GM23338 (cell line): ENCODE data around the gene GRIN2A. TPM values are rescaled to one million over a fixed set of nuclear protein-coding genes. Genes with fewer than 3 reads are reported as not detected.

ENCODE experiments used
- ATAC-seq: fragments of 200-7000 bp; cut with Tn5 transposase; 3 replicates; pipeline ENCODE4 v1.9.1; 2020
- DNase-seq: peaks from one replicate; pipeline ENCODE4 v3.0.0-alpha.2; 2015; ENCODE audit warnings: low spot score
- H2AFZ ChIP-seq: fragments of 200-600 bp; sonication (generic); 2 replicates; pipeline ENCODE4 v1.8.0; 2016; ENCODE audit warnings: antibody characterized with exemption, mild to moderate bottlenecking, moderate library complexity
- H3F3A ChIP-seq: fragments of 200-600 bp; sonication (generic); replicated peaks from 2 replicates; pipeline ENCODE4 v1.8.0; 2017; ENCODE audit warnings: antibody characterized with exemption, mixed run types, low read depth
- H3K27ac ChIP-seq: fragments of 200-600 bp; sonication (generic); 2 replicates; pipeline ENCODE4 v1.6.1; 2016; ENCODE audit warnings: low read depth
- H3K27me3 ChIP-seq: fragments of 200-600 bp; sonication (generic); 2 replicates; pipeline ENCODE4 v1.8.0; 2016; ENCODE audit warnings: mild to moderate bottlenecking, mixed run types, moderate library complexity; ENCODE audit not compliant: insufficient read depth
- H3K36me3 ChIP-seq: fragments of 200-600 bp; sonication (generic); 2 replicates; pipeline ENCODE4 v1.8.0; 2016; ENCODE audit warnings: mild to moderate bottlenecking; ENCODE audit not compliant: insufficient read depth
- H3K4me1 ChIP-seq: fragments of 200-600 bp; sonication (generic); 2 replicates; pipeline ENCODE4 v1.8.0; 2016; ENCODE audit warnings: mild to moderate bottlenecking, moderate library complexity; ENCODE audit not compliant: insufficient read depth
- H3K4me2 ChIP-seq: fragments of 200-600 bp; sonication (generic); 2 replicates; pipeline ENCODE4 v1.7.1; 2017; ENCODE audit warnings: mixed run types
- H3K4me3 ChIP-seq: fragments of 200-600 bp; sonication (generic); 2 replicates; pipeline ENCODE4 v1.6.1; 2016; ENCODE audit warnings: mixed run types
- H3K79me2 ChIP-seq: fragments of 200-600 bp; sonication (generic); replicated peaks from 2 replicates; pipeline ENCODE4 v1.8.0; 2017; ENCODE audit warnings: mild to moderate bottlenecking; ENCODE audit not compliant: insufficient read depth
- H3K9me2 ChIP-seq: fragments of 200-600 bp; sonication (generic); 2 replicates; pipeline ENCODE4 v1.8.0; 2017; ENCODE audit not compliant: insufficient read depth
- H4K20me1 ChIP-seq: fragments of 200-600 bp; sonication (generic); replicated peaks from 2 replicates; pipeline ENCODE4 v1.8.0; 2017; ENCODE audit warnings: mild to moderate bottlenecking; ENCODE audit not compliant: insufficient read depth
- H3K27ac Mint-ChIP-seq: 2 replicates; pipeline ENCODE4 v1.8.0; 2020; ENCODE audit warnings: inconsistent platforms, mild to moderate bottlenecking, moderate library complexity, mixed read lengths
- H3K27me3 Mint-ChIP-seq: 3 replicates; pipeline ENCODE4 v1.8.0; 2022; ENCODE audit warnings: low read depth, mild to moderate bottlenecking, moderate library complexity, mixed read lengths, inconsistent platforms; ENCODE audit not compliant: insufficient read depth, poor library complexity
- H3K36me3 Mint-ChIP-seq: 3 replicates; pipeline ENCODE4 v1.8.0; 2021; ENCODE audit warnings: low read depth, mild to moderate bottlenecking, inconsistent platforms, moderate library complexity, mixed read lengths
- H3K4me1 Mint-ChIP-seq: 3 replicates; pipeline ENCODE4 v1.8.0; 2020; ENCODE audit warnings: mild to moderate bottlenecking, inconsistent platforms, mixed read lengths
- H3K4me3 Mint-ChIP-seq: 3 replicates; pipeline ENCODE4 v1.8.0; 2021; ENCODE audit warnings: moderate library complexity, mild to moderate bottlenecking, inconsistent platforms, mixed read lengths
- H3K9me3 Mint-ChIP-seq: 3 replicates; pipeline ENCODE4 v1.8.0; 2020; ENCODE audit warnings: moderate library complexity, mild to moderate bottlenecking, inconsistent platforms, mixed read lengths
- CREB1 ChIP-seq: fragments of 250-450 bp; sonication (Bioruptor Pico); IDR thresholded peaks from 2 replicates; pipeline ENCODE4 v1.5.0; 2020; ENCODE audit warnings: low read depth, mild to moderate bottlenecking, moderate library complexity
- CTCF ChIP-seq, 2 experiments: fragments of 200-600 bp in 1 of 2; sonication (generic) in 1 of 2; conservative IDR thresholded peaks; 2 replicates each; pipeline versions ENCODE4 v1.5.1 to v1.6.1; 2016 to 2017; ENCODE audit warnings: antibody characterized with exemption in 2 of 2, low read depth in 2 of 2, mild to moderate bottlenecking in 2 of 2, moderate library complexity in 1 of 2
- EZH2 ChIP-seq: fragments of 200-600 bp; sonication (generic); IDR thresholded peaks from one replicate; pipeline ENCODE4 v1.8.0; 2017; ENCODE audit warnings: antibody characterized with exemption, mild to moderate bottlenecking, low read depth; ENCODE audit not compliant: unreplicated experiment
- EZH2phosphoT487 ChIP-seq: fragments of 200-600 bp; sonication (generic); IDR thresholded peaks from one replicate; pipeline ENCODE4 v1.8.1; 2018; ENCODE audit warnings: antibody characterized with exemption; ENCODE audit not compliant: unreplicated experiment
- JUNB ChIP-seq: IDR thresholded peaks from one replicate; pipeline ENCODE4 v1.6.1; 2016; ENCODE audit warnings: antibody characterized with exemption; ENCODE audit not compliant: unreplicated experiment
- NANOG ChIP-seq: IDR thresholded peaks from 2 replicates; pipeline ENCODE4 v1.6.1; 2016; ENCODE audit warnings: antibody characterized with exemption, borderline replicate concordance
- POLR2AphosphoS5 ChIP-seq: IDR thresholded peaks from 2 replicates; pipeline ENCODE4 v1.6.1; 2016; ENCODE audit warnings: antibody characterized with exemption, low read depth
- REST ChIP-seq: IDR thresholded peaks from one replicate; pipeline ENCODE4 v1.6.1; 2018; ENCODE audit warnings: antibody characterized with exemption; ENCODE audit not compliant: unreplicated experiment
- STAT1 ChIP-seq: IDR thresholded peaks from one replicate; pipeline ENCODE4 v1.6.1; 2016; ENCODE audit warnings: antibody characterized with exemption; ENCODE audit not compliant: unreplicated experiment
- ZNF114 ChIP-seq: fragments of 250-450 bp; sonication (Bioruptor Pico); IDR thresholded peaks from 2 replicates; pipeline ENCODE4 v1.5.0; 2020; ENCODE audit warnings: mild to moderate bottlenecking, moderate library complexity
- ZNF331 ChIP-seq: fragments of 250-450 bp; sonication (Bioruptor Pico); IDR thresholded peaks from 2 replicates; pipeline ENCODE4 v1.5.0; 2020; ENCODE audit warnings: low read depth, mild to moderate bottlenecking, moderate library complexity
- polyA plus RNA-seq: library from polyadenylated mRNA; unstranded; fragments of >200 nt; fragmentation: Nextera tagmentation; extraction: Ambion mirVana; gene quantifications from 2 replicates; pipeline ENCODE4 v1.2.1, GENCODE V29; 2016
- total RNA-seq: library from RNA; depleted of rRNA; stranded (reverse); fragments of >200 nt; shearing (Covaris generic); gene quantifications from 2 replicates; pipeline ENCODE4 v1.2.3, GENCODE V29; 2014
- TF ChIP-seq, protein P1 (sequence below): IDR thresholded peaks from 2 replicates; pipeline ENCODE4 v1.6.1; 2016; ENCODE audit warnings: antibody characterized with exemption
- TF ChIP-seq, protein P2 (sequence below): fragments of 250-450 bp; sonication (Bioruptor Pico); IDR thresholded peaks from 2 replicates; pipeline ENCODE4 v1.5.0; 2020; ENCODE audit warnings: mild to moderate bottlenecking, moderate library complexity

Gene GRIN2A
- total and polyA plus RNA-seq, 2 experiments from 2014 or later = 0.89 to 5.1 TPM

DNA sequence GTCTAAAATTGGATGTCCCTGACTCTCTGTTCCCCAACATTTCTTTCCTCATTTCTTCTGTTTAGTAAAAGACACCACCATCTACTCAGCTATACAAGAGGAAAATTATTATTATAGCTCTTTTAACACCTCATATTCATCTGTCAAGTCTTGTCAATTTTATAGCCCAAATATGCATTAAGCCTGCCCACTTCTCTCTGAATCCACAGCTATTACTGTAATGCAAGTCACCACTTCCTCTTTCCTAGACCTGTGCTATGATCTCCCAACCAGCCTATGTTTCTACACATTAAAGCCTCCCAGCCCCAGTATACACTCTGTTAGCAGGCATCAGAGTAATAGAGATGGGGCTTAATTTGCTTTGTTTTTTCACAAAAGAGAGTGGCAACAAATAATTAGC is 252.9 kb downstream of the GRIN2A start:
- Histone ChIP-seq H3K9me2 (peaks cover 11% of the 10 kb centered on the region; the same call in 1 of the 2 replicates), H3K27me3 (no peaks in the 10 kb centered on the region), H3K27ac (no peak overlapping the region), H3K79me2 (no peaks in the 10 kb centered on the region), H3K4me2 (no peak overlapping the region), H3K4me1 (no peaks in the 10 kb centered on the region), H3K4me3 (no peak overlapping the region), H4K20me1 (no peaks in the 10 kb centered on the region), H3K36me3 (no peaks in the 10 kb centered on the region), H3F3A (no peaks in the 10 kb centered on the region), H2AFZ (no peak overlapping the region)
- H3K27me3 Mint-ChIP-seq = peaks cover 4% of the 10 kb centered on the region
- no peaks in the 10 kb centered on the region for H3K36me3 Mint-ChIP-seq
- no peak for ATAC-seq
- H3K9me3 Mint-ChIP-seq = no peaks in the 10 kb centered on the region
- H3K4me1 Mint-ChIP-seq = peaks cover 7% of the 10 kb centered on the region
- DNase-seq = no peak
- no peak overlapping the region for H3K27ac Mint-ChIP-seq
- no peak overlapping the region for H3K4me3 Mint-ChIP-seq
- TF ChIP-seq JUNB = no peak
- TF ChIP-seq EZH2phosphoT487 = no peak
- no peak for TF ChIP-seq CTCF (conservative IDR thresholded peaks at IDR 0.05; ENCODE audit: low read depth in 2 of 2)
- TF ChIP-seq ZNF114 = no peak
- TF ChIP-seq, protein P1, sequence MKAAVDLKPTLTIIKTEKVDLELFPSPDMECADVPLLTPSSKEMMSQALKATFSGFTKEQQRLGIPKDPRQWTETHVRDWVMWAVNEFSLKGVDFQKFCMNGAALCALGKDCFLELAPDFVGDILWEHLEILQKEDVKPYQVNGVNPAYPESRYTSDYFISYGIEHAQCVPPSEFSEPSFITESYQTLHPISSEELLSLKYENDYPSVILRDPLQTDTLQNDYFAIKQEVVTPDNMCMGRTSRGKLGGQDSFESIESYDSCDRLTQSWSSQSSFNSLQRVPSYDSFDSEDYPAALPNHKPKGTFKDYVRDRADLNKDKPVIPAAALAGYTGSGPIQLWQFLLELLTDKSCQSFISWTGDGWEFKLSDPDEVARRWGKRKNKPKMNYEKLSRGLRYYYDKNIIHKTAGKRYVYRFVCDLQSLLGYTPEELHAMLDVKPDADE = no peak
- TF ChIP-seq, protein P2, sequence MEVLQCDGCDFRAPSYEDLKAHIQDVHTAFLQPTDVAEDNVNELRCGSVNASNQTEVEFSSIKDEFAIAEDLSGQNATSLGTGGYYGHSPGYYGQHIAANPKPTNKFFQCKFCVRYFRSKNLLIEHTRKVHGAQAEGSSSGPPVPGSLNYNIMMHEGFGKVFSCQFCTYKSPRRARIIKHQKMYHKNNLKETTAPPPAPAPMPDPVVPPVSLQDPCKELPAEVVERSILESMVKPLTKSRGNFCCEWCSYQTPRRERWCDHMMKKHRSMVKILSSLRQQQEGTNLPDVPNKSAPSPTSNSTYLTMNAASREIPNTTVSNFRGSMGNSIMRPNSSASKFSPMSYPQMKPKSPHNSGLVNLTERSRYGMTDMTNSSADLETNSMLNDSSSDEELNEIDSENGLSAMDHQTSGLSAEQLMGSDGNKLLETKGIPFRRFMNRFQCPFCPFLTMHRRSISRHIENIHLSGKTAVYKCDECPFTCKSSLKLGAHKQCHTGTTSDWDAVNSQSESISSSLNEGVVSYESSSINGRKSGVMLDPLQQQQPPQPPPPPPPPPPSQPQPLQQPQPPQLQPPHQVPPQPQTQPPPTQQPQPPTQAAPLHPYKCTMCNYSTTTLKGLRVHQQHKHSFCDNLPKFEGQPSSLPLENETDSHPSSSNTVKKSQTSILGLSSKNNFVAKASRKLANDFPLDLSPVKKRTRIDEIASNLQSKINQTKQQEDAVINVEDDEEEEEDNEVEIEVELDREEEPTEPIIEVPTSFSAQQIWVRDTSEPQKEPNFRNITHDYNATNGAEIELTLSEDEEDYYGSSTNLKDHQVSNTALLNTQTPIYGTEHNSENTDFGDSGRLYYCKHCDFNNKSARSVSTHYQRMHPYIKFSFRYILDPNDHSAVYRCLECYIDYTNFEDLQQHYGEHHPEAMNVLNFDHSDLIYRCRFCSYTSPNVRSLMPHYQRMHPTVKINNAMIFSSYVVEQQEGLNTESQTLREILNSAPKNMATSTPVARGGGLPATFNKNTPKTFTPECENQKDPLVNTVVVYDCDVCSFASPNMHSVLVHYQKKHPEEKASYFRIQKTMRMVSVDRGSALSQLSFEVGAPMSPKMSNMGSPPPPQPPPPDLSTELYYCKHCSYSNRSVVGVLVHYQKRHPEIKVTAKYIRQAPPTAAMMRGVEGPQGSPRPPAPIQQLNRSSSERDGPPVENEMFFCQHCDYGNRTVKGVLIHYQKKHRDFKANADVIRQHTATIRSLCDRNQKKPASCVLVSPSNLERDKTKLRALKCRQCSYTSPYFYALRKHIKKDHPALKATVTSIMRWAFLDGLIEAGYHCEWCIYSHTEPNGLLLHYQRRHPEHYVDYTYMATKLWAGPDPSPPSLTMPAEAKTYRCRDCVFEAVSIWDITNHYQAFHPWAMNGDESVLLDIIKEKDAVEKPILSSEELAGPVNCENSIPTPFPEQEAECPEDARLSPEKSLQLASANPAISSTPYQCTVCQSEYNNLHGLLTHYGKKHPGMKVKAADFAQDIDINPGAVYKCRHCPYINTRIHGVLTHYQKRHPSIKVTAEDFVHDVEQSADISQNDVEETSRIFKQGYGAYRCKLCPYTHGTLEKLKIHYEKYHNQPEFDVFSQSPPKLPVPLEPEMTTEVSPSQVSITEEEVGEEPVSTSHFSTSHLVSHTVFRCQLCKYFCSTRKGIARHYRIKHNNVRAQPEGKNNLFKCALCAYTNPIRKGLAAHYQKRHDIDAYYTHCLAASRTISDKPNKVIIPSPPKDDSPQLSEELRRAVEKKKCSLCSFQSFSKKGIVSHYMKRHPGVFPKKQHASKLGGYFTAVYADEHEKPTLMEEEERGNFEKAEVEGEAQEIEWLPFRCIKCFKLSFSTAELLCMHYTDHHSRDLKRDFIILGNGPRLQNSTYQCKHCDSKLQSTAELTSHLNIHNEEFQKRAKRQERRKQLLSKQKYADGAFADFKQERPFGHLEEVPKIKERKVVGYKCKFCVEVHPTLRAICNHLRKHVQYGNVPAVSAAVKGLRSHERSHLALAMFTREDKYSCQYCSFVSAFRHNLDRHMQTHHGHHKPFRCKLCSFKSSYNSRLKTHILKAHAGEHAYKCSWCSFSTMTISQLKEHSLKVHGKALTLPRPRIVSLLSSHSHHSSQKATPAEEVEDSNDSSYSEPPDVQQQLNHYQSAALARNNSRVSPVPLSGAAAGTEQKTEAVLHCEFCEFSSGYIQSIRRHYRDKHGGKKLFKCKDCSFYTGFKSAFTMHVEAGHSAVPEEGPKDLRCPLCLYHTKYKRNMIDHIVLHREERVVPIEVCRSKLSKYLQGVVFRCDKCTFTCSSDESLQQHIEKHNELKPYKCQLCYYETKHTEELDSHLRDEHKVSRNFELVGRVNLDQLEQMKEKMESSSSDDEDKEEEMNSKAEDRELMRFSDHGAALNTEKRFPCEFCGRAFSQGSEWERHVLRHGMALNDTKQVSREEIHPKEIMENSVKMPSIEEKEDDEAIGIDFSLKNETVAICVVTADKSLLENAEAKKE = no peak
- TF ChIP-seq REST = no peak
- no peak for TF ChIP-seq EZH2
- TF ChIP-seq POLR2AphosphoS5 = no peak
- TF ChIP-seq NANOG = no peak
- TF ChIP-seq CREB1 = no peak
- no peak for TF ChIP-seq ZNF331 (CRISPR knock-in tag)
- no peak for TF ChIP-seq STAT1
